IPS-18a (cell line): ENCODE measurements around the gene GGT6.

ENCODE experiments used
- H3K27ac ChIP-seq: one replicate; pipeline ENCODE4 v1.5.1; 2013; ENCODE audit warnings: low read length
- H3K27me3 ChIP-seq: one replicate; pipeline ENCODE4 v1.6.1; 2013; ENCODE audit warnings: mild to moderate bottlenecking, low read length; ENCODE audit not compliant: control insufficient read depth, insufficient read depth
- H3K36me3 ChIP-seq: one replicate; pipeline ENCODE4 v1.6.1; 2013; ENCODE audit warnings: low read depth, low read length; ENCODE audit not compliant: control insufficient read depth
- H3K4me1 ChIP-seq: one replicate; pipeline ENCODE4 v1.6.1; 2013; ENCODE audit warnings: low read depth, low read length; ENCODE audit not compliant: control insufficient read depth
- H3K4me3 ChIP-seq: one replicate; pipeline ENCODE4 v1.5.1; 2013; ENCODE audit warnings: low read length
- H3K9ac ChIP-seq: one replicate; pipeline ENCODE4 v1.6.1; 2013; ENCODE audit warnings: mild to moderate bottlenecking, low read length, moderate library complexity
- H3K9me3 ChIP-seq: one replicate; pipeline ENCODE4 v1.6.1; 2013; ENCODE audit warnings: low read depth, low read length; ENCODE audit not compliant: control insufficient read depth

Gene GGT6

DNA sequence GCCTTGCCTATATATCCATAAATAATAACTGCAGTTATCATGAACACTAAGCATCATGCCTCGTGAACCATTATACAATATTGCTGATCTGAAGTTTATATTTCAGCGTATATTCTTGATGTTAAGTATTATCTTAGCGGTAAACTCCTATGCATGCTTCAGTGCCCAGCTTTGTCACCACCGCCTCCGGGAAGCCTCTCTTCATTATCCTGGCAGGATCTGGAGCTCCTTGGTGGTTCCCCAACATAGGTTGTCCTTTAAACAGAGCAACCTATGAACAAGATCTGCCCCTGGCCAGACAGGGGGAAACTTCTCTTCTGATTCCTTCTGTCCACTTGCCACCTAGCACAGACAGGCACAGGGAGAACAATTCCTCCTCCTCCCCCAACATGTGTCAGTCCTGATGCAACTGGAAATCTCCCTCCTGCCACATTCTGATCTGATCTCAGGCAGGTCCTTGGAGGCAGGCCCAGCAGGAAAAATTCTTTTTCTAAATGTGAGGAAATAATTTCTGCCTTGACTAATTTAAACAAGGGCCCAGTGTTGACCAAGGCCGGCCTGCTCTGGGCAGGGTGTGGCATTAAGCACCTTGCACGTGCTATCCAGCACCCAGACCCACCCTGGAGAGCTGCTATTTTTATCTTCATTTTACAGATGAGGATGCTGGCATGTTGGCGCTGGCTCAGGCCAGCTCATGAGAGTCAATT is 39.3 kb downstream of the GGT6 start:
- no peak overlapping the region for H3K27ac ChIP-seq
- no peak overlapping the region for H3K4me3 ChIP-seq
- no peaks in the 10 kb centered on the region for H3K9me3 ChIP-seq
- peaks cover 31% of the 10 kb centered on the region for H3K27me3 ChIP-seq
- no peaks in the 10 kb centered on the region for H3K4me1 ChIP-seq
- no peaks in the 10 kb centered on the region for H3K36me3 ChIP-seq
- no peak overlapping the region for H3K9ac ChIP-seq

DNA sequence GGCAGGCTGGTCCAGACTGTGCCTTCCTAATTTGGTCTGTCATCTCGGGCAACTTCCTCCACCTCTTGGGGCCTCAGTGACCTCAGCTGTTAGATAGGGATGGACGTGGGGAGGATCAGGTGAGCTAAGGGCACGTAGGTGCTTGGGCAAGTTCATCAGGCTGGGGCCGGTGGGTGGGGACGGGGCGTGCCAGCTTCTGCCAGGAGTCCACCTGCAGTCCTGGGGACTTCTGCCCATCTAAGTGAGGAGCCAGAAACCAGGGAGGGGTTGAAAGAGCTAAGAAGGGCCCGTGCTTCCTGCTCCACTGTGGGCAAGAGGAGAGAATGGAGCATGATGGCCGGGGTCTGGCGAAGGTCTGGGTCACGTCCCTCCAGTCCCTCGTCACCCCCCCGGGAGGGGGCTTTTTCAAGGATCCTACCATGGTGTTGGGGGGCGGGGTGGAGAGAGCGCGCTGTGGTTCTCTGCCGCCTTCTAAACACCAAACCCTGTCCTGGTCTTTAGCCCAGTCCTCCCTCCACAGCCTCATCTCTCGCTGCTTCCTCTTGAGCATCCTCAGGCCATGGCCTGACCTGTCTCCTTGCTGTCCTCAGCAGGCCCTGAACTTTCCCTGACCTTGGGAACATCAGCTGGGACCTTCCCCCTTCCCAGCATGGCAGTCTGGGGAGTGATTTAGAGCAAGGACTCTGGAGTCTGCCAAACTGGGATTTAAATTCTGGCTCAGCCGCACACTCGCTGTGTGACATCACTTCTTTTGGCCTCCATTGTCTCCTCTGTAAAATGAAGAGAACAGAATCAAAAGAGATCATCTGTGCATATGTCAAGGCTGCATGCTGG is 40.1 kb downstream of the GGT6 start:
- no peak overlapping the region for H3K4me3 ChIP-seq
- H3K9ac ChIP-seq = no peak overlapping the region
- H3K4me1 ChIP-seq = no peaks in the 10 kb centered on the region
- peaks cover 23% of the 10 kb centered on the region for H3K27me3 ChIP-seq
- H3K27ac ChIP-seq = no peak overlapping the region
- no peaks in the 10 kb centered on the region for H3K36me3 ChIP-seq
- no peaks in the 10 kb centered on the region for H3K9me3 ChIP-seq

DNA sequence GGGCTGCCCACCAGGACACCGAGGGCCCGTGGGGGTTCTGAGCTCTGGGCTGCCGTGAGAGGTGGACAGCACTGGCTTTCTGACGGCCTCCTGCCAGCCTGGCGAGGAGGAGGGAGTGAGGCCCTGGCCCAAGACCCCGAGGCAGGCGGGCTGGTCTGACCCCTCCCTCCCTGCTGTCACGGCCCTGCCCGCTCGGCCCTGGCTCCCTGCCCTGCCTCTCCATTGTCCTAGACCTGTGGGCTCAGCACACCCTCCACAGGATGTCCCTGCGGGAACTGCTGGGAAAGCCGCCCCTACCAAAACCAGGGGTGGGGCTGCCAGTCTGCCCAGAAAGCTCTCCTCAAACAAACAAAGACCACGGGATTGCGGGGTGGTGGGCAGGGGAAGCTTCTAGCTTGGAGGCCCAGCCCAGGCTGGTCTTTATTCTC is 41.0 kb downstream of the GGT6 start:
- H3K27me3 ChIP-seq = peaks cover 15% of the 10 kb centered on the region
- H3K9me3 ChIP-seq = no peaks in the 10 kb centered on the region
- H3K36me3 ChIP-seq = no peaks in the 10 kb centered on the region
- H3K4me1 ChIP-seq = no peaks in the 10 kb centered on the region
- H3K9ac ChIP-seq = no peak overlapping the region
- no peak overlapping the region for H3K4me3 ChIP-seq
- H3K27ac ChIP-seq = no peak overlapping the region

GRCh38 chr17:4518901-4519300 is 41.5 kb downstream of the GGT6 start:
- Histone ChIP-seq H3K27ac (no peak overlapping the region), H3K9me3 (no peaks in the 10 kb centered on the region), H3K36me3 (no peaks in the 10 kb centered on the region), H3K27me3 (peaks cover 12% of the 10 kb centered on the region), H3K4me1 (no peaks in the 10 kb centered on the region), H3K4me3 (no peak overlapping the region), H3K9ac (no peak overlapping the region)

DNA sequence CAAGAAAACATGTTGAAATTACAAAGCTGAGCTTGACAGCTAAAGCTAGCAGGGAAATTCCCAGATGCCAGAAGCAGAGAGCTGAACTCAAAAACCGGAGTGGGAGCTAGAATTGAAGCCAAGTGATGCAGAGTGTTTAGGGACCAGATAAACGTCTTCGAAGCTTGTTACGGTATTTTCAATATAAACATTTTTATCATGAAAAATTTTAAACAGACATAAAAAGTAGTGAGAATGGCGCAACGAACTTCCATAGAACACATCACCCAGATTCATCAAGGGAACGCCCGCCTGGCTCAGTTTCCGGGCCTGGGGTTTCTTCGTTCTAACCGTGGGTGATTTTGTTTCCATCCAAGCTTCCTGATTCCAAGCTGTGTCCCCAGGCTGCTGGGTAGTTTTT is 43.6 kb downstream of the GGT6 start:
- H3K4me3 ChIP-seq = no peak overlapping the region
- no peaks in the 10 kb centered on the region for H3K9me3 ChIP-seq
- no peaks in the 10 kb centered on the region for H3K4me1 ChIP-seq
- no peaks in the 10 kb centered on the region for H3K36me3 ChIP-seq
- no peaks in the 10 kb centered on the region for H3K27me3 ChIP-seq
- H3K9ac ChIP-seq = no peak overlapping the region
- H3K27ac ChIP-seq = no peak overlapping the region

- Histone ChIP-seq H3K9ac (no peak overlapping the region), H3K27me3 (no peaks in the 10 kb centered on the region), H3K9me3 (no peaks in the 10 kb centered on the region), H3K36me3 (no peaks in the 10 kb centered on the region), H3K4me1 (no peaks in the 10 kb centered on the region), H3K27ac (no peak overlapping the region), H3K4me3 (no peak overlapping the region)
Measured at GRCh38 chr17:4515501-4515900, 44.9 kb downstream of the GGT6 start.

- H3K4me3 ChIP-seq = no peak overlapping the region
- H3K27me3 ChIP-seq = no peaks in the 10 kb centered on the region
- no peaks in the 10 kb centered on the region for H3K36me3 ChIP-seq
- H3K9me3 ChIP-seq = no peaks in the 10 kb centered on the region
- no peak overlapping the region for H3K27ac ChIP-seq
- H3K9ac ChIP-seq = no peak overlapping the region
- no peaks in the 10 kb centered on the region for H3K4me1 ChIP-seq
Measured at GRCh38 chr17:4514779-4515178, 45.6 kb downstream of the GGT6 start.

DNA sequence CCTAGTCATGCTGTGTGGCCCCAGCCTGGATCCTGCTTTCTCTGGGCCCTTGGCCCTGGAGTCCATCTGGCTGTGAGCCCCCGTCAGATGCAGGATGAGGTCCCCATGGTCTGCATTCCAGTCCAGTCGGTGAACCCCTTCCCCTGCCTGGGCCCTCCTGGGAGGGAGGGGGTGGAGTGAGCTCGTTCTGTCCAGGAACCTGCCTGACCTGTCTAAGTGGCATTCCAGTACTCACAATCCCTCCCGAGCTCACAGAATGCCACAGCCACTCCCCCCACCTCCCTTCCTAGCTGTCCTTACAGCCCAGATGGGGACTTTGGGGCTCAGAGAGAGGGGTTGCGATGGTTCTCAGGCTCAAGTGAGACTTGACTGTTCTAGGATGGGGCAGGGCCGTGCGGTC is 46.2 kb downstream of the GGT6 start:
- no peak overlapping the region for H3K9ac ChIP-seq
- H3K27ac ChIP-seq = no peak overlapping the region
- H3K27me3 ChIP-seq = no peaks in the 10 kb centered on the region
- no peak overlapping the region for H3K4me3 ChIP-seq
- no peaks in the 10 kb centered on the region for H3K36me3 ChIP-seq
- H3K4me1 ChIP-seq = no peaks in the 10 kb centered on the region
- H3K9me3 ChIP-seq = no peaks in the 10 kb centered on the region

GRCh38 chr17:4513113-4514032 is 47.0 kb downstream of the GGT6 start:
- Histone ChIP-seq H3K27me3 (no peaks in the 10 kb centered on the region), H3K9ac (no peak overlapping the region), H3K9me3 (no peaks in the 10 kb centered on the region), H3K36me3 (no peaks in the 10 kb centered on the region), H3K4me1 (no peaks in the 10 kb centered on the region), H3K27ac (no peak overlapping the region), H3K4me3 (no peak overlapping the region)

DNA sequence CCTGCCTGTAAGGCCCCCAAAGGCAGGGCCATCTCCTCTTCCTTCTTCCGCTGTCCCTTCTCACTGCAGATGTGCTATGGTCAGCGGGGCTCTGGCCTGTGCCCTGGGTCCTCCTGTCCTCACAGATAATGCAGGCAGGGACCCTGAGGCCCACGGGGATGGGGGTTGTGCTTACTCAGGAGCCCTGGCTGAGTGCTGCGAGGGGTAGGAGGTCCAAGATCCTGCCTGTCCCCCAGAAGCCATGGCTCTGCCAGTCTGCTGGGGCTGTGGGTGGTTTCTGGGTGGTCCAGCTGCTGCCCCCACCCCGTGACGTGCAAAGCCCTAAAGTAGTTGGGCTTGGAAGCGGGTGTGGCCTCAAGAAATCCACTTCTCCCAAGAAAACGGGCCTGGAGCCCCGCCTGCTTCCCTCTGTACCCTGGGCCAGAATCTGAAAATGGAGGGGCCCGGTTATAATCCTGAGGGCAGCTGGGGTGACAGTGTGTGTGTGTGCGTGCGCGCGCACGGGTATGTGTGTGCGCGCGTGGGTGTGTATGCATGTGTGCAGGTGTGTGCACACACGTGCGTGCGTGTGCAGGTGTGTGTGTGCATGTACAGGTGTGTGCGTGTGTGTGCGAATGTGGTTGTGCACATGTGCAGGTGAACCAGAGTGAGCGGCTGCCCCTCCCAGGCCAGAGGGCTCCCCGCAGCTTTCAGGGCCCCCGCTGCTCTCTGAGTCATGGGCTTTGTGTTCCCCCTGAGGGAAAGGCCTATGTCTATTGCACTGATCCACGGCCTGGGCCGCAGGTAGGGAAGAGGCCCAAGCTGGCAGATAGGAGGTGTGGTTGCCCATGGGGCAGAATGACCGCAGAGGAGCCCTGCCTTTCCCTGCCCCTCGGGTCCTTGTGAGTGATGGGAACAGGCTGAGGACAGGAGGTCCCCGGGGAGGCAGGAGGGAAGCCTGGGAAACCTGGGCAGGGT is 47.9 kb downstream of the GGT6 start:
- Histone ChIP-seq H3K36me3 (no peaks in the 10 kb centered on the region), H3K9ac (no peak overlapping the region), H3K4me3 (no peak overlapping the region), H3K27me3 (no peaks in the 10 kb centered on the region), H3K9me3 (no peaks in the 10 kb centered on the region), H3K4me1 (no peaks in the 10 kb centered on the region), H3K27ac (no peak overlapping the region)
